Thoracic aorta (tissue), 2 donors: ENCODE data around the gene ATXN10. TPM values are rescaled to one million over a fixed set of nuclear protein-coding genes. Genes with fewer than 3 reads are reported as not detected.

ENCODE experiments used
- ATAC-seq: fragments of 150-250 bp; one replicate; pipeline ENCODE4 v1.8.0; 2017; ENCODE audit warnings: low read depth; ENCODE audit not compliant: insufficient number of reproducible peaks, low FRiP score
- DNase-seq: peaks from one replicate; pipeline ENCODE4 v3.0.0-alpha.2; 2020; ENCODE audit warnings: low spot score
- H3K27ac ChIP-seq, 2 donors: fragments of 200-600 bp; sonication (generic); 1 replicate in 1 of 2; 2 replicates in 1 of 2; pipeline ENCODE4 v1.5.1; 2016; ENCODE audit warnings: mild to moderate bottlenecking in 2 of 2, moderate library complexity in 2 of 2
- H3K27me3 ChIP-seq: fragments of 200-600 bp; sonication (generic); replicated peaks from 2 replicates; pipeline ENCODE4 v1.6.0; 2016; ENCODE audit warnings: mild to moderate bottlenecking; ENCODE audit not compliant: insufficient read depth
- H3K36me3 ChIP-seq: fragments of 200-600 bp; sonication (generic); one replicate; pipeline ENCODE4 v1.5.1; 2016
- H3K4me1 ChIP-seq, 2 donors: fragments of 200-600 bp; sonication (generic); 1 replicate in 1 of 2; 2 replicates in 1 of 2; pipeline versions ENCODE4 v1.5.1 to v1.6.0; 2016; ENCODE audit warnings: low read depth in 2 of 2, mild to moderate bottlenecking in 1 of 2; ENCODE audit not compliant: control insufficient read depth in 1 of 2
- H3K4me3 ChIP-seq: fragments of 200-600 bp; sonication (generic); 2 replicates; pipeline ENCODE4 v1.5.1; 2016; ENCODE audit warnings: mild to moderate bottlenecking
- H3K9me3 ChIP-seq: fragments of 200-600 bp; sonication (generic); 2 replicates; pipeline ENCODE4 v1.5.1; 2016
- CTCF ChIP-seq: fragments of 200-600 bp; sonication (generic); IDR thresholded peaks from one replicate; pipeline ENCODE4 v1.5.1; 2019; ENCODE audit warnings: antibody characterized with exemption
- total RNA-seq, 2 donors: library from RNA; depleted of rRNA; stranded (reverse); fragments of >200 nt; gene quantifications; one replicate each; pipeline versions ENCODE4 v1.1.0 to v1.2.3, GENCODE V29; 2016

ATXN10 gene
- total RNA-seq, 2 donors from 2014 or later, result 52.9 to 164 TPM

GRCh38 chr22:45802054-45802453, 130.4 kb downstream of the ATXN10 start:
- H3K9me3 ChIP-seq, result no peaks in the 10 kb centered on the region
- DNase-seq, result no peak
- H3K27ac ChIP-seq, result no peak overlapping the region
- no peak overlapping the region for H3K4me3 ChIP-seq
- no peaks in the 10 kb centered on the region for H3K27me3 ChIP-seq
- H3K36me3 ChIP-seq, result no peaks in the 10 kb centered on the region
- H3K4me1 ChIP-seq, result peaks cover 0 to 5% of the 10 kb centered on the region in 2 donors
- no peak for ATAC-seq
- no peak for TF ChIP-seq CTCF

GRCh38 chr22:45804319-45804985, 132.8 kb downstream of the ATXN10 start:
- Histone ChIP-seq H3K36me3 (peaks cover 10% of the 10 kb centered on the region), H3K9me3 (no peaks in the 10 kb centered on the region), H3K27ac (no peak overlapping the region), H3K27me3 (no peaks in the 10 kb centered on the region), H3K4me1 (peaks cover 0 to 5% of the 10 kb centered on the region in 2 donors), H3K4me3 (no peak overlapping the region)
- no peak for DNase-seq
- ATAC-seq, result no peak
- TF ChIP-seq CTCF, result no peak

GRCh38 chr22:45804986-45805325, 133.3 kb downstream of the ATXN10 start:
- Histone ChIP-seq H3K36me3 (peaks cover 10% of the 10 kb centered on the region), H3K27me3 (no peaks in the 10 kb centered on the region), H3K4me3 (no peak overlapping the region), H3K4me1 (peaks cover 0 to 5% of the 10 kb centered on the region in 2 donors), H3K9me3 (no peaks in the 10 kb centered on the region), H3K27ac (no peak overlapping the region)
- no peak for DNase-seq
- ATAC-seq, result no peak
- TF ChIP-seq CTCF, result no peak

- DNase-seq, result no peak
- Histone ChIP-seq H3K4me3 (no peak overlapping the region), H3K36me3 (peaks cover 10% of the 10 kb centered on the region), H3K27ac (no peak overlapping the region), H3K27me3 (no peaks in the 10 kb centered on the region), H3K9me3 (no peaks in the 10 kb centered on the region), H3K4me1 (peaks cover 0 to 5% of the 10 kb centered on the region in 2 donors)
- TF ChIP-seq CTCF, result no peak
- no peak for ATAC-seq
Measured at GRCh38 chr22:45805413-45805812, 133.8 kb downstream of the ATXN10 start.

GRCh38 chr22:45807156-45807915, 135.7 kb downstream of the ATXN10 start:
- DNase-seq (no peak), ATAC-seq (no peak)
- no peaks in the 10 kb centered on the region for H3K27me3 ChIP-seq
- H3K9me3 ChIP-seq, result no peaks in the 10 kb centered on the region
- no peak overlapping the region for H3K27ac ChIP-seq
- H3K4me1 ChIP-seq, result peaks cover 0 to 5% of the 10 kb centered on the region in 2 donors
- no peak for TF ChIP-seq CTCF
- no peak overlapping the region for H3K4me3 ChIP-seq
- peaks cover 10% of the 10 kb centered on the region for H3K36me3 ChIP-seq
